HG03064 (cell line): ENCODE measurements around the gene RABL3.
"Not testable (repeated sequence)": the region's sequence is repeated elsewhere in the genome, so short reads cannot be mapped to it uniquely, and the experiment has no call there.

Source experiments
- ATAC-seq: cut with Tn5 transposase; IDR thresholded peaks from one replicate; pipeline ENCODE4 v1.9.1; 2021; ENCODE audit warnings: low read depth; ENCODE audit not compliant: unreplicated experiment

Gene RABL3

DNA sequence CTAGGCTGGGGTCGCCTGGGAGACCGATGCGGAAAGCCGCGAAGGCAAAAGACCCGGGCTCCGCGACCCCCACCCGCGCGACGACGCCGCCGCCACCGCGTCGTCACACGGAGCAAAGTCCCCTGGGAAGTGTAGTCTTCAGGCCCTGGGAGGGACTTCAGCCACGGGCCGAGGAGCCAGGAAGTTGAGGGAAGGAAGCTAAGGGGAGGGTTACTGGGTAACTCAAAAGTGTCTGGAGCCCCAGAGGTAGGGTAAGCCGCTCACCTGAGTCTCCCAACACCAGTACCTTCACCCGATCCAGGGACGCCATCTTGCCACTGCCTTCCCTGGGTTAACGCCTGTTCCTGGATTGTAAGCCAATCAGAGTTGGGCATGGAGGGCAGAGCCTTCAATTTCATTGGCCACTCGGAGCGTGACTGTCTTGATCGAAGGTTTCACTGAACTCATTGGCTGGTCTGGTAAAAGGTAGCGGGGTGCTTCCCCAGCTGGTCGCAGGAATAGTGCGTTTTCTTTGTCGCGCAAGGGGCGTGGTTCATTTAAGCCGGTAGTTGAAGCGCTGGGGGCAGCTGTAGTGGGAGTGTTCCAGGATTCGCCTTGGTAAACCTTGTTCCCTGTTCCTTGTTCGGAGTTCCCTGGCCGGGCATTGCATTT is at the start of gene RABL3, which contains the start of gene GTF2E1:
Gene RABL3, minus strand, starts transcription at position 319 of the 651 bp plus-strand sequence. Its CDS starts 9 bp downstream, at position 310.
Gene GTF2E1, plus strand, starts transcription at position 547 of the 651 bp plus-strand sequence. CDS start 7,809 bp downstream, outside the sequence.
- peak; percentile 100 for ATAC-seq

- ATAC-seq: no peak
Measured at GRCh38 chr3:120791913-120792312, 49.6 kb upstream of the RABL3 start.

DNA sequence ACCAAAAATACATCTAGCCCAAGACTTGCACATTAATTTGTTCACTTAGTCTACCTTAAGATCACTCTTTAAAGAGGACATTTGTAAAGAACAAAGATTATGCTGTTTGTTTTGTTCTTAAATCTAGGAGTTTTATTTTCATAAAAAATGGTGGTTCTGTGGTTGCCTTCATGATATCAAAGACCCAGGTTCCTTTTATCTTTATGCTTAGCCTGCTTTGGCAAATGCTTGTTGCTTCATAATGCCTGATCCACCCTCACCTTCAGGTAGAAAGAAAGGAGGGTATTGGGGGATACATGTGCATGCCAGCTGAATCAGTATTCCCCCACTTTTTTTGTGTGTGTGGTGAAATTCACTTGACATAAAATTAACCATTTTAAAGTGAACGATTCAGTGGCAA is 48.7 kb upstream of the RABL3 start:
- ATAC-seq: no peak

GRCh38 chr3:120785832-120786231 is 43.5 kb upstream of the RABL3 start:
- peak; percentile 61 for ATAC-seq

GRCh38 chr3:120780977-120781376 is 38.7 kb upstream of the RABL3 start:
- peak; percentile 92 for ATAC-seq

DNA sequence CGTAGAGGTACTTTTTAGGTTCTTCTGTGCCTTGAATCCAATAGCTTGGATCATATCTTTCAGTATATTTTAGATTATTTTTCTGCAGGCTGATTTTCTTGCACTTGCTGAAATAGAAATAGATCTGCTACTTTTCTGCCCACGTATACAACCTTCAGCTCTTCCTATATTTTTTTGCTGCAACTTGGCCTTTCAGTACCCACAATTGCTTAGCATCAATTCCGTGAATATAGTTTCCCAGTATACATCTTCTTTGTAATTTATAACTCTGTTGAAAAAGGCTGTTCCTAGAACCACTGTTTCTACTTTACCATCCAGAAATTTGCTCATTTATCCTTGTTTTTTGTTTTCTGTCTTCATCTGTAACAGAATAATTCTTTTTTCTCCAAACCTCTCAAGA is 36.5 kb upstream of the RABL3 start:
- ATAC-seq: no peak

DNA sequence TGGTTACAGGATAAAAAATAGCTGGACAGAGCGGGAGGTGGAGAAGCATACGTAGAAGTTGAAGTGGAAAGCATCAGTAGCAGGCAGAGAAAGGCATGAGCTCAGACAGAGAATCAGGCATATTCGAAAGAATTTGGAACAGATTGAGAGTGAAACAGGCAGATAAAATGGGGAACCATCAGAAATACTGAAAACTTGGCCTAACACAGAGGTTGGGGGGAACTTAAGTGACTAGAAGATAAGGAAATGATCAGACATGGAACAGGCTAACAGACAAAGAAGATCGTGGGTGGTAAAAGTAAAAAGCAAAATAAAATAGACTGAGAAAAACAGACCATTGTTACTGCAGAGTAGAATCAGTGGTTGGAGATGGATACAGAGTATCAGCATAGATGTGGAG is 33.1 kb upstream of the RABL3 start:
- no peak for ATAC-seq

DNA sequence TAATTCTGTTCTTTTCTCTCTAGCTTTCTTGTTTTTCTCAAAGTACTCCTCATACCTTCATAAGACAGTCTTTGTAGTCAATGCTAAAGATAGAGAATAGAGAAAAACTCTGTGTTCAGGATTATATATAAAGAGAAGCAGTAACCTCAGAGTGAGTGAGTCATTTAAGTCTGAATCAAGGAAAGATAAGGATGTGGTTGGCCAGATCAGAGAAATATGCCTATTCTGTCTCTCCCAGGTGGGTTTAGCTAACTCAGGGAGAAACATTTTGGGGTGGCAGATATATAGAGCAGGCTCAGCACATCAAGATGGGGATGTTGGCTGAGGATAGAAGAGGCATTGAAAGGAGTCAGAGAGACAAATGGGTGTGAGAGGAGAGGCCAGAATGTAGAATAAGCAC is 31.6 kb upstream of the RABL3 start:
- ATAC-seq: peak; percentile 85

DNA sequence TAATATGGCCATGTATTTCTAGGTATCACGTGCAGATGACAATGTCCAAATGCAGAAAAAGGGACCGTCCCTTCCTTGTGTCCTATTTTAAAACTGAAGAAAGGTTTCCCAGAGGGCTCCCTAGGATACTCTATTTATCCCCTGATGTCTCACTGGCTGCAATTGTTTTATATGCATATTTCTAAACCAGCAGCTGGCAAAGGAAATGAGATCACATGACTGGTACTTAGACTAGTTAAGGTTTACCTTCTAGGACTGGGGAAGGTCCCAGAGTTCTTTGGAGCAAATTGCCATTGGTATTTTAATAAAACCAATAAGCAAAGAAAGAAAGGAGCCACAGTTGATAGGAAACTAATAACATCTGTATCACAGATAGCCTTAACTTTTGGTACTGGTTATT is 29.8 kb upstream of the RABL3 start:
- ATAC-seq: no peak

- ATAC-seq: no peak
Measured at GRCh38 chr3:120770891-120771290, 28.6 kb upstream of the RABL3 start.

DNA sequence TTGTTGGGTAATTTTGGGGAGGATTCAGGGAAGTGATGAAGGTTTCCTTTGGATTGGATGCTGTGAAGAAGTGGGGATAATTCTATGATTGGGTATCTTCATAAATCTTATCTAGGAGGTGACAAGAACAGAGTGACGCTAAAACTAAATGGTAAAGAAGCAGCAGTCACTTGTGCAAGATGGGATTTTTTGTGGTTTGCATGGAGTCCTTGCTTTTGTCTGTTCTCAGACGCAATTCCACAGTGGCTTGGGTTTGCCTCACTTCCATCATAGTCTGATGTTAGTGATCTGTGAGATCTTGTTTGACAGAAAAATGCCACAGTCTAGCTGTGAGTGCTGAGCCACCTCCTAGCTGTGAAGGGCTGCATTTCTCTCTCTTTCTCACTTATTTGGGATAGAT is 27.1 kb upstream of the RABL3 start:
- ATAC-seq: no peak

GRCh38 chr3:120767106-120767505 is 24.8 kb upstream of the RABL3 start:
- ATAC-seq: no peak

DNA sequence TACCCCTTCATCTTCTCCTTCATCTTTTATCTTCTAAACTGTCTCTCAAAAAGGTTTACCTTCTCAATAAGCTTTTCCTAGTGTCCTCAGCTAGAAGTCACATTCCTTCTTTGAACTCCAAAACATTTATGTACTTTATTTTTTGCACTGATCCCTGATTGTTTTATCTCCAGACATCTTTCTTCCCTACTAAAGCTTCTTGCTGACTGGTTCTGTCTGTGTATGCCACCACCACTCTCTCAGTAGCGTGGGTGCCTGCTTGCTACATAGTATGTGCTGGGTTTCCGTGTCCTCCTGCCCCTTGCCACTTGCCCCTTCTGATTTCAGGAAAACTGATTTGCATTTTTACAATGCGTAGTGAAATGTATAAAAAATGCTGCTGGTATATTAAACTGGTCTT is 24.3 kb upstream of the RABL3 start:
- no peak for ATAC-seq

- peak; percentile 58 for ATAC-seq
Measured at GRCh38 chr3:120765830-120766493, 23.6 kb upstream of the RABL3 start.

GRCh38 chr3:120764206-120764605 is 21.9 kb upstream of the RABL3 start:
- no peak for ATAC-seq

DNA sequence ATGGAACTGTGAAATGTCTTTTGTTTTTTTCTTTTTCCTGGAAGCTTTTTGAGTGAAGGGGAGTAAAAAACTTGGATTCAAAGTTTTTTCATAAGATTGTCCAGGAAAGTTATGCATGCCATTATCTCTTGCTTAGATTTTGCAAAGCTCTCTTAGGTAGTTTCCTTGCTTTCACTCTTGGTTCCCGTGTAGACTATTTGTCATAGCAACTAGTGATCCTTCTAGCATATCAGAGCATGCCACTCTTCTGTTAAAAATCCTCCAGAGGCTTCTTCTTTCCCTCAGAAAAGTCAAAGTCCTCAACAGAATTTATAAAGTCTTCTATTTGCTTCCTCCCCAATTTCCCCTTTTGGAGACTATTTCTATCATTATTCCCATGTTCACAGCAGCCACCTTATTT is 21.3 kb upstream of the RABL3 start:
- peak; percentile 68 for ATAC-seq

GRCh38 chr3:120762615-120763014 is 20.3 kb upstream of the RABL3 start:
- no peak for ATAC-seq

- not testable (repeated sequence) for ATAC-seq
Measured at GRCh38 chr3:120758551-120758950, 16.2 kb upstream of the RABL3 start.

DNA sequence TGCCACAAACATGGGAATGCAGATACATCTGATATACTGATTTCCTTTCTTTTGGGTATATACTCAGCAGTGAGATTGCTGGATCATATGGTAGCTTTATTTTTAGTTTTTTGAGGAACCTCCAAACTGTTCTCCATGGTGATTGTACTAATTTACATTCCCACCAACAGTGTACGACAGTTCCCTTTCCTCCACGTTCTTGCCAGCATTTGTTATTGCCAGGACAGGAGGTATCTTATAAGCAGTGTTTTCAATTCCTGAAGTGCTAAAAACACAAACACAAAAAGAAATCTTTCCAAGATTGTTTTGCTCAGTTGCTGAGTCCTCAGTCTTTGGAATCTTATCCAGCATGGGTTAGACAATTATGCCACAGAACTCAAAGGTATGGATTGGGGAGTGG is 13.7 kb upstream of the RABL3 start:
- no peak for ATAC-seq

DNA sequence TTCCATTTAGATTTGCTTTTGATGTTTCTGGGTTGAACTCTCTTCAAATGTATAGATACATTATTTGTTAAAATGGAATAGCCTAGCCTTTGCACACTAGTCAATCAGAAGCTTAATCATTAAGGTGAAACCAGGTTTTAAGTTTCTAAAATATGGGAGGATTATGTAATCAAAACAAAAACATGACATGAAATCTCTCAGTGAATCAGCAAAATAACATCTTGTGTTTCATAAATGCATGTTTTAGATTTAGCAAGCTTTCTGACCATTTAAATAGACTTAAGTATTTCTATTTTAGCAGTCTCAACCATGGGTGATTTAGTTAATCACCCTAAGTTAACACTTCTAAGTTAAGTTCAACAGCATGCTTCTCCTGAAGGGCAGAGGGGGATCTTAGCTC is 11.5 kb upstream of the RABL3 start:
- ATAC-seq: no peak

GRCh38 chr3:120752865-120753264 is 10.5 kb upstream of the RABL3 start:
- no peak for ATAC-seq

DNA sequence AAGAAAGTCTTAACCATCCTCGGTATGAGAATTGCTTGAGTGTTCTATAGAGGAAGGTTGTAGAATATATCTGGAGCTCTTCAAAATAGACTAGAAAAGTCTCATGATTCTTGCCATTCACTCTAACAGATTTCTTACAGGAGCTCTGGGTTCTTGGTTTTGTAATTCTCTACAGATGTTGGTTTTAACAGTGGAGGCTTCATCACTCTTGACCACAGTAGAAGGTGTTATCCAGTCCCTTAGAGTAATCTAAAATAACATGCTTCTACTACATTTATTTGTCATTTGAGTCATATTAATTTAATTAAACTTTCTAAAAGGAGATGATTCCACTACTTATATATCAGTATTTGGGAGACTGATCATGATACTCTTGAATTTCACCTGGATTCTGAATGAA is 9.9 kb upstream of the RABL3 start:
- no peak for ATAC-seq
